Trophoblast cell (in vitro differentiated cells and primary cell): ENCODE measurements around the gene LRRC56.

Experiments used
- DNase-seq, 2 donors: peaks; one replicate each; pipeline ENCODE4 v3.0.0-alpha.2; 2016
- H2AFZ ChIP-seq: 2 replicates; pipeline ENCODE4 v1.6.1; 2013; ENCODE audit warnings: low read length, moderate library complexity, mild to moderate bottlenecking; ENCODE audit not compliant: insufficient read depth, poor library complexity
- H2AK5ac ChIP-seq: 2 replicates; pipeline ENCODE4 v1.6.1; 2013; ENCODE audit warnings: mild to moderate bottlenecking, low read length
- H2BK120ac ChIP-seq: 2 replicates; pipeline ENCODE4 v1.6.1; 2013; ENCODE audit warnings: low read length, mild to moderate bottlenecking, moderate library complexity; ENCODE audit not compliant: insufficient read depth, poor library complexity
- H2BK12ac ChIP-seq: 2 replicates; pipeline ENCODE4 v1.6.1; 2013; ENCODE audit warnings: mild to moderate bottlenecking, low read length, moderate library complexity
- H2BK5ac ChIP-seq: 2 replicates; pipeline ENCODE4 v1.6.1; 2013; ENCODE audit warnings: low read length, low read depth, moderate library complexity, mild to moderate bottlenecking; ENCODE audit not compliant: poor library complexity
- H3K14ac ChIP-seq: 2 replicates; pipeline ENCODE4 v1.6.1; 2013; ENCODE audit warnings: mild to moderate bottlenecking, low read length
- H3K18ac ChIP-seq: 2 replicates; pipeline ENCODE4 v1.6.1; 2013; ENCODE audit warnings: mild to moderate bottlenecking, low read length
- H3K23ac ChIP-seq: 2 replicates; pipeline ENCODE4 v1.6.1; 2013; ENCODE audit warnings: low read length
- H3K27ac ChIP-seq: 2 replicates; pipeline ENCODE4 v1.5.1; 2013; ENCODE audit warnings: low read depth, mild to moderate bottlenecking, inconsistent platforms, low read length, moderate library complexity
- H3K27me3 ChIP-seq: 2 replicates; pipeline ENCODE4 v1.6.1; 2013; ENCODE audit warnings: inconsistent platforms, mild to moderate bottlenecking, low read length, moderate library complexity; ENCODE audit not compliant: insufficient read depth
- H3K36me3 ChIP-seq, 2 experiments: 1 replicate in 1 of 2; 2 replicates in 1 of 2; pipeline ENCODE4 v1.6.1; 2013; ENCODE audit warnings: low read length in 2 of 2, mild to moderate bottlenecking in 2 of 2, moderate library complexity in 1 of 2; ENCODE audit not compliant: insufficient read depth in 2 of 2, control insufficient read depth in 1 of 2
- H3K4ac ChIP-seq: 2 replicates; pipeline ENCODE4 v1.6.1; 2013; ENCODE audit warnings: low read depth, mild to moderate bottlenecking, low read length, moderate library complexity
- H3K4me1 ChIP-seq, 2 experiments: 1 replicate in 1 of 2; 2 replicates in 1 of 2; pipeline ENCODE4 v1.6.1; 2013; ENCODE audit warnings: low read length in 2 of 2, mild to moderate bottlenecking in 2 of 2, moderate library complexity in 1 of 2; ENCODE audit not compliant: insufficient read depth in 2 of 2, control insufficient read depth in 1 of 2
- H3K4me2 ChIP-seq: 2 replicates; pipeline ENCODE4 v1.6.1; 2013; ENCODE audit warnings: inconsistent platforms, mild to moderate bottlenecking, low read length, moderate library complexity
- H3K4me3 ChIP-seq: 2 replicates; pipeline ENCODE4 v1.5.1; 2013; ENCODE audit warnings: mild to moderate bottlenecking, low read depth, low read length, inconsistent platforms
- H3K79me1 ChIP-seq: one replicate; pipeline ENCODE4 v1.6.1; 2013; ENCODE audit warnings: low read length
- H3K79me2 ChIP-seq: 2 replicates; pipeline ENCODE4 v1.6.1; 2013; ENCODE audit warnings: low read length, mild to moderate bottlenecking; ENCODE audit not compliant: control insufficient read depth, insufficient read depth, poor library complexity
- H3K9ac ChIP-seq: 2 replicates; pipeline ENCODE4 v1.6.1; 2013; ENCODE audit warnings: mild to moderate bottlenecking, low read length
- H3K9me3 ChIP-seq: 2 replicates; pipeline ENCODE4 v1.6.1; 2013; ENCODE audit warnings: low read depth, mild to moderate bottlenecking, control low read depth, inconsistent platforms, low read length; ENCODE audit not compliant: insufficient read depth
- H4K12ac ChIP-seq: 2 replicates; pipeline ENCODE4 v1.6.1; 2013; ENCODE audit warnings: low read depth, mild to moderate bottlenecking, low read length, moderate library complexity
- H4K8ac ChIP-seq: 2 replicates; pipeline ENCODE4 v1.6.1; 2013; ENCODE audit warnings: low read depth, mild to moderate bottlenecking, low read length, moderate library complexity
- H4K91ac ChIP-seq: one replicate; pipeline ENCODE4 v1.6.1; 2013; ENCODE audit warnings: low read depth, mild to moderate bottlenecking, low read length, moderate library complexity
- WGBS: extraction: QIAGEN DNeasy Blood & Tissue Kit; methylation state at CpG from one replicate; pipeline ENCODE4 v1.1.7; 2013; ENCODE audit warnings: missing lambda C conversion rate; ENCODE audit not compliant: insufficient read length, insufficient coverage; ENCODE audit errors: extremely low coverage; 5-methylcytosine and 5-hydroxymethylcytosine counted together

The LRRC56 gene

GRCh38 chr11:553083-553987, 16.0 kb downstream of the LRRC56 start:
- H2AK5ac ChIP-seq, result peak overlapping the region; percentile 42
- no peak overlapping the region for H3K14ac ChIP-seq
- no peaks in the 10 kb centered on the region for H3K79me2 ChIP-seq
- no peak overlapping the region for H3K9ac ChIP-seq
- peaks cover 3% of the 10 kb centered on the region for H3K79me1 ChIP-seq
- no peak overlapping the region for H3K23ac ChIP-seq
- H3K27ac ChIP-seq, result no peak overlapping the region
- H2BK120ac ChIP-seq, result no peak overlapping the region
- H2BK12ac ChIP-seq, result peak overlapping the region; percentile 10
- H3K36me3 ChIP-seq, result no peaks in the 10 kb centered on the region
- no peak overlapping the region for H4K12ac ChIP-seq
- H3K4me1 ChIP-seq, result peaks cover 11 to 15% of the 10 kb centered on the region in 2 experiments
- no peak overlapping the region for H3K4me3 ChIP-seq
- H3K27me3 ChIP-seq, result peaks cover 17% of the 10 kb centered on the region
- H3K4ac ChIP-seq, result no peak overlapping the region
- DNase-seq, result no peak
- no peak overlapping the region for H2BK5ac ChIP-seq
- no CpG with 5 or more reads among the region's 27 CpGs for WGBS
- H4K8ac ChIP-seq, result no peak overlapping the region
- no peak overlapping the region for H3K4me2 ChIP-seq
- H3K18ac ChIP-seq, result no peak overlapping the region
- peaks cover 2% of the 10 kb centered on the region for H3K9me3 ChIP-seq
- no peak overlapping the region for H2AFZ ChIP-seq
- H4K91ac ChIP-seq, result peak overlapping the region; percentile 10

- Histone ChIP-seq H2BK12ac (no peak overlapping the region), H3K79me1 (peaks cover 3% of the 10 kb centered on the region), H3K9ac (no peak overlapping the region), H3K36me3 (no peaks in the 10 kb centered on the region), H3K4me3 (no peak overlapping the region), H3K18ac (no peak overlapping the region), H3K23ac (no peak overlapping the region), H3K9me3 (peaks cover 2% of the 10 kb centered on the region), H2AK5ac (no peak overlapping the region), H3K14ac (no peak overlapping the region), H3K4me2 (no peak overlapping the region), H4K8ac (no peak overlapping the region), H2BK5ac (no peak overlapping the region), H3K27ac (no peak overlapping the region), H2BK120ac (no peak overlapping the region), H3K4me1 (peaks cover 11 to 15% of the 10 kb centered on the region in 2 experiments), H4K91ac (peak overlapping the region; percentile 10), H4K12ac (no peak overlapping the region), H3K27me3 (peaks cover 17% of the 10 kb centered on the region), H3K79me2 (no peaks in the 10 kb centered on the region), H2AFZ (no peak overlapping the region), H3K4ac (no peak overlapping the region)
- no peak for DNase-seq
- no CpG with 5 or more reads among the region's 11 CpGs for WGBS
Measured at GRCh38 chr11:553988-554340, 16.6 kb downstream of the LRRC56 start.

GRCh38 chr11:554428-555226, 17.3 kb downstream of the LRRC56 start:
- peaks cover 15 to 18% of the 10 kb centered on the region in 2 experiments for H3K4me1 ChIP-seq
- no peak overlapping the region for H3K18ac ChIP-seq
- DNase-seq, result peak; percentile 57 to 83
- no peak overlapping the region for H3K9ac ChIP-seq
- peaks cover 2% of the 10 kb centered on the region for H3K9me3 ChIP-seq
- H4K8ac ChIP-seq, result no peak overlapping the region
- H2AFZ ChIP-seq, result no peak overlapping the region
- no peaks in the 10 kb centered on the region for H3K79me2 ChIP-seq
- H3K27ac ChIP-seq, result no peak overlapping the region
- no peak overlapping the region for H3K23ac ChIP-seq
- H2BK12ac ChIP-seq, result no peak overlapping the region
- no peaks in the 10 kb centered on the region for H3K36me3 ChIP-seq
- H2BK5ac ChIP-seq, result no peak overlapping the region
- H4K12ac ChIP-seq, result no peak overlapping the region
- H3K79me1 ChIP-seq, result peaks cover 3% of the 10 kb centered on the region
- H4K91ac ChIP-seq, result no peak overlapping the region
- H3K4me2 ChIP-seq, result peak overlapping the region; percentile 46
- H3K4me3 ChIP-seq, result no peak overlapping the region
- H2AK5ac ChIP-seq, result no peak overlapping the region
- H3K14ac ChIP-seq, result no peak overlapping the region
- H3K4ac ChIP-seq, result no peak overlapping the region
- peaks cover 17% of the 10 kb centered on the region for H3K27me3 ChIP-seq
- WGBS, result no CpG with 5 or more reads among the region's 60 CpGs
- H2BK120ac ChIP-seq, result no peak overlapping the region

- no peak overlapping the region for H4K8ac ChIP-seq
- H3K36me3 ChIP-seq, result no peaks in the 10 kb centered on the region
- H3K23ac ChIP-seq, result no peak overlapping the region
- no peak overlapping the region for H2BK120ac ChIP-seq
- H2BK5ac ChIP-seq, result no peak overlapping the region
- H2AK5ac ChIP-seq, result no peak overlapping the region
- H3K4me3 ChIP-seq, result peak overlapping the region; percentile 53
- H3K4ac ChIP-seq, result no peak overlapping the region
- peak overlapping the region; percentile 67 for H3K4me2 ChIP-seq
- H3K14ac ChIP-seq, result peak overlapping the region; percentile 60
- peak overlapping the region; percentile 37 for H4K91ac ChIP-seq
- no peak overlapping the region for H4K12ac ChIP-seq
- peaks cover 20 to 24% of the 10 kb centered on the region in 2 experiments for H3K4me1 ChIP-seq
- H2AFZ ChIP-seq, result peak overlapping the region; percentile 33
- no peak overlapping the region for H3K27ac ChIP-seq
- no peak overlapping the region for H3K9ac ChIP-seq
- peaks cover 9% of the 10 kb centered on the region for H3K79me1 ChIP-seq
- H3K79me2 ChIP-seq, result peaks cover 3% of the 10 kb centered on the region
- H3K27me3 ChIP-seq, result peaks cover 17% of the 10 kb centered on the region
- peaks cover 2% of the 10 kb centered on the region for H3K9me3 ChIP-seq
- no CpG with 5 or more reads among the region's 57 CpGs for WGBS
- DNase-seq, result no peak
- H2BK12ac ChIP-seq, result no peak overlapping the region
- peak overlapping the region; percentile 24 for H3K18ac ChIP-seq
Measured at GRCh38 chr11:555227-555779, 18.0 kb downstream of the LRRC56 start.
